HG03064 (cell line): Measurements from ENCODE around the gene COL27A1.
"Not testable (repeated sequence)": the region's sequence is repeated elsewhere in the genome, so short reads cannot be mapped to it uniquely, and the experiment has no call there.

Source experiments
- ATAC-seq: cut with Tn5 transposase; IDR thresholded peaks from one replicate; pipeline ENCODE4 v1.9.1; 2021; ENCODE audit warnings: low read depth; ENCODE audit not compliant: unreplicated experiment

The COL27A1 gene

GRCh38 chr9:114330636-114331035 is 175.3 kb downstream of the COL27A1 start:
- ATAC-seq, result no peak

- not testable (repeated sequence) for ATAC-seq
Observed at GRCh38 chr9:114331229-114332195, 176.2 kb downstream of the COL27A1 start.

GRCh38 chr9:114332474-114333040 is 177.2 kb downstream of the COL27A1 start:
- not testable (repeated sequence) for ATAC-seq

- ATAC-seq, result not testable (repeated sequence)
Observed at GRCh38 chr9:114333718-114334117, 178.4 kb downstream of the COL27A1 start.

- no peak for ATAC-seq
Observed at GRCh38 chr9:114334490-114334889, 179.2 kb downstream of the COL27A1 start.

- no peak for ATAC-seq
Observed at GRCh38 chr9:114335745-114336144, 180.4 kb downstream of the COL27A1 start.

GRCh38 chr9:114336157-114336556 is 180.8 kb downstream of the COL27A1 start:
- ATAC-seq, result no peak

- ATAC-seq, result no peak
Observed at GRCh38 chr9:114336699-114337395, 181.5 kb downstream of the COL27A1 start.

- no peak for ATAC-seq
Observed at GRCh38 chr9:114338187-114338586, 182.8 kb downstream of the COL27A1 start.

- ATAC-seq, result no peak
Observed at GRCh38 chr9:114339130-114339908, 184.0 kb downstream of the COL27A1 start.

- ATAC-seq, result no peak
Observed at GRCh38 chr9:114341152-114341830, 186.0 kb downstream of the COL27A1 start.

GRCh38 chr9:114341991-114342390 is 186.7 kb downstream of the COL27A1 start:
- no peak for ATAC-seq

- ATAC-seq, result no peak
Observed at GRCh38 chr9:114342755-114343440, 187.6 kb downstream of the COL27A1 start.

GRCh38 chr9:114343471-114344187 is 188.3 kb downstream of the COL27A1 start:
- ATAC-seq, result no peak

GRCh38 chr9:114344188-114344566 is 188.8 kb downstream of the COL27A1 start:
- no peak for ATAC-seq

- ATAC-seq, result no peak
Observed at GRCh38 chr9:114344692-114345091, 189.4 kb downstream of the COL27A1 start.

GRCh38 chr9:114345493-114346065 is 190.2 kb downstream of the COL27A1 start:
- ATAC-seq, result no peak

- ATAC-seq, result no peak
Observed at GRCh38 chr9:114346146-114346545, 190.8 kb downstream of the COL27A1 start.
